ENCODE measurements around the gene ADGRF5.

Gene ADGRF5

DNA sequence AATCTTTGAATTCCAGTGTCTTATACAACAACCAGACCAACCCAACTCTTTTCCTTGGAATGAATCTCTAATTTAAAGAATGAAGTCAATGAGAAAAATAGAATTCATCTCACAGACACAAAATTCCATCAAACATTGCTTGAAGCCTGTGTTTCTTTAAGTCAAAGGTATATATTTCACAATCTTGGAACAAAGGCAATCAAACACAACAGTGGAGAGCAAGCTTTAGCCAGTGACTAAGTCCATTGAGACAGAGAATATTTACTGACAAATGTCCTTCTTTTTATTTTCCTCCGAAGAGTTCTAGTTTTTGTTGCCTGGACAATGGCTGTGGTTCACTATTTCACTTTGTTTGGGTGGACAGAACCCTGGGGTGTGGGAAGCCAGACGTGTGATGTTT is 92.8 kb downstream of the ADGRF5 start:
- no peak overlapping the region for H3K4ac ChIP-seq (ENCODE audit: low read depth, low read length)
- H3K79me1 ChIP-seq (ENCODE audit: low read length): no peaks in the 10 kb centered on the region
- H3K23ac ChIP-seq (ENCODE audit: low read length): no peak overlapping the region
- DNase-seq: no peak
- no peaks in the 10 kb centered on the region for H3K79me2 ChIP-seq (ENCODE audit: control insufficient read depth, insufficient read depth, low read length)
- WGBS (ENCODE audit: extremely low coverage, insufficient coverage, low lambda C conversion rate): no CpG with 5 or more reads among the region's 2 CpGs
- H2BK5ac ChIP-seq (ENCODE audit: low read length): no peak overlapping the region
- H3K4me1 ChIP-seq (ENCODE audit: control insufficient read depth, low read depth, low read length): no peaks in the 10 kb centered on the region
- H3K56ac ChIP-seq (ENCODE audit: low read length): no peak overlapping the region
- H4K5ac ChIP-seq (ENCODE audit: low read length): no peak overlapping the region
- no peaks in the 10 kb centered on the region for H3K36me3 ChIP-seq (ENCODE audit: control insufficient read depth, insufficient read depth, low read length)
- no peak overlapping the region for H3K9ac ChIP-seq (ENCODE audit: low read length)
- H3K4me3 ChIP-seq (ENCODE audit: low read length): no peak overlapping the region
- no peaks in the 10 kb centered on the region for H3K27me3 ChIP-seq (ENCODE audit: insufficient read depth, low read length, poor library complexity)
- H3K27ac ChIP-seq (ENCODE audit: low read depth, low read length): no peak overlapping the region
- no peak overlapping the region for H2BK15ac ChIP-seq (replicated peaks; ENCODE audit: low read depth)
- H4K8ac ChIP-seq (ENCODE audit: low read depth, low read length): no peak overlapping the region
- no peak overlapping the region for H2AK5ac ChIP-seq (ENCODE audit: low read length)
- H3K18ac ChIP-seq (ENCODE audit: low read length): no peak overlapping the region
- H2BK120ac ChIP-seq (ENCODE audit: low read depth, low read length): no peak overlapping the region
- H3K4me2 ChIP-seq (ENCODE audit: low read length): no peak overlapping the region

GRCh38 chr6:46821458-46821881 is 100.3 kb downstream of the ADGRF5 start:
- H4K5ac ChIP-seq (ENCODE audit: low read length): no peak overlapping the region
- H3K4me2 ChIP-seq (ENCODE audit: low read length): no peak overlapping the region
- no peaks in the 10 kb centered on the region for H3K27me3 ChIP-seq (ENCODE audit: insufficient read depth, low read length, poor library complexity)
- no peaks in the 10 kb centered on the region for H3K79me1 ChIP-seq (ENCODE audit: low read length)
- H3K4me1 ChIP-seq (ENCODE audit: control insufficient read depth, low read depth, low read length): no peaks in the 10 kb centered on the region
- H2BK15ac ChIP-seq (replicated peaks; ENCODE audit: low read depth): no peak overlapping the region
- no peak overlapping the region for H3K4ac ChIP-seq (ENCODE audit: low read depth, low read length)
- H3K27ac ChIP-seq (ENCODE audit: low read depth, low read length): no peak overlapping the region
- H2BK120ac ChIP-seq (ENCODE audit: low read depth, low read length): no peak overlapping the region
- no peaks in the 10 kb centered on the region for H3K79me2 ChIP-seq (ENCODE audit: control insufficient read depth, insufficient read depth, low read length)
- no peaks in the 10 kb centered on the region for H3K36me3 ChIP-seq (ENCODE audit: control insufficient read depth, insufficient read depth, low read length)
- no peak overlapping the region for H3K4me3 ChIP-seq (ENCODE audit: low read length)
- WGBS (ENCODE audit: extremely low coverage, insufficient coverage, low lambda C conversion rate): no CpG with 5 or more reads among the region's 4 CpGs
- no peak overlapping the region for H3K23ac ChIP-seq (ENCODE audit: low read length)
- no peak overlapping the region for H2AK5ac ChIP-seq (ENCODE audit: low read length)
- no peak overlapping the region for H4K8ac ChIP-seq (ENCODE audit: low read depth, low read length)
- no peak overlapping the region for H3K18ac ChIP-seq (ENCODE audit: low read length)
- H3K9ac ChIP-seq (ENCODE audit: low read length): no peak overlapping the region
- H2BK5ac ChIP-seq (ENCODE audit: low read length): no peak overlapping the region
- DNase-seq: no peak
- no peak overlapping the region for H3K56ac ChIP-seq (ENCODE audit: low read length)

DNA sequence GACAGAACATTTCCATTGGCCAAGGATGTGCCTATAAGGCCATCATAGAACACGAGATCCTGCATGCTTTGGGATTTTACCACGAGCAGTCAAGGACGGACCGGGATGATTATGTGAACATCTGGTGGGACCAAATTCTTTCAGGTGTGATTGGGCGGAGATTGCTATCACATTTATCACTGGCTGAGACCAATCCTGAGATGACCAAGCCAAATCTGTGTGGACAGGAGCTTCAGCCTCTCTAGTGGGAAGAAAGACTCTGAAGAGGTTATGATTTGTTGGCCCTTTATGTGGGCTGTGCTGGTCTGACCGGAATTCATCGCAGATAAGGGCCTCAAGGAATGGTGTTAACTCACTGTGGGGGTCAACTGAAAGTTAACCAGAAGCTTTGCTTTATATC is 102.2 kb downstream of the ADGRF5 start:
- Histone ChIP-seq H3K79me1 (ENCODE audit: low read length) (no peaks in the 10 kb centered on the region), H3K79me2 (ENCODE audit: control insufficient read depth, insufficient read depth, low read length) (no peaks in the 10 kb centered on the region), H4K8ac (ENCODE audit: low read depth, low read length) (no peak overlapping the region), H3K9ac (ENCODE audit: low read length) (no peak overlapping the region), H3K4ac (ENCODE audit: low read depth, low read length) (no peak overlapping the region), H3K56ac (ENCODE audit: low read length) (no peak overlapping the region), H3K18ac (ENCODE audit: low read length) (no peak overlapping the region), H2BK5ac (ENCODE audit: low read length) (no peak overlapping the region), H3K27ac (ENCODE audit: low read depth, low read length) (no peak overlapping the region), H2AK5ac (ENCODE audit: low read length) (no peak overlapping the region), H3K4me2 (ENCODE audit: low read length) (no peak overlapping the region), H2BK120ac (ENCODE audit: low read depth, low read length) (no peak overlapping the region), H3K27me3 (ENCODE audit: insufficient read depth, low read length, poor library complexity) (no peaks in the 10 kb centered on the region), H3K23ac (ENCODE audit: low read length) (no peak overlapping the region), H2BK15ac (replicated peaks; ENCODE audit: low read depth) (no peak overlapping the region), H4K5ac (ENCODE audit: low read length) (no peak overlapping the region), H3K36me3 (ENCODE audit: control insufficient read depth, insufficient read depth, low read length) (no peaks in the 10 kb centered on the region), H3K4me1 (ENCODE audit: control insufficient read depth, low read depth, low read length) (no peaks in the 10 kb centered on the region), H3K4me3 (ENCODE audit: low read length) (no peak overlapping the region)
- no CpG with 5 or more reads among the region's 7 CpGs for WGBS (ENCODE audit: extremely low coverage, insufficient coverage, low lambda C conversion rate)
- peak; percentile 26 for DNase-seq

DNA sequence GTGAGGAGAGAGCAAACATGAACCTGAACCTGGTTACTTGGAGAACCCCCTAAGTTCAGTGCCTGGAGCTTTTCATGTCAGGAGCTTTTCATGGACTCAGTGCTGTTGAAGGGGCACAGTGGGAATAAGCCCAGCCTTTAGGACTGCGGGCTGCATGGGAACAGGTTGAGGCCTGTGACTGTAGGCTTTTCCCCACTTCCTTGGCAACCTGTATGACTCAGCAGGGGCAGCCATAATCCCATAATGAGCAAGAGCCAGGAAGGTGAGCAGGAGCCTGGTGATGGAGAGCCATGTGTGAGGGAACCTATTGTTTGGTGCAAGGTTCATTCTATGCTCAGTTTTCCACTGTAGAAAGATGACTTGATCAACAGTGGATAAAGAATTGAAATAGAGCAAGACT is 105.1 kb downstream of the ADGRF5 start:
- Histone ChIP-seq H3K4me3 (ENCODE audit: low read length) (no peak overlapping the region), H3K79me2 (ENCODE audit: control insufficient read depth, insufficient read depth, low read length) (no peaks in the 10 kb centered on the region), H3K4ac (ENCODE audit: low read depth, low read length) (no peak overlapping the region), H2AK5ac (ENCODE audit: low read length) (no peak overlapping the region), H2BK120ac (ENCODE audit: low read depth, low read length) (no peak overlapping the region), H3K18ac (ENCODE audit: low read length) (no peak overlapping the region), H3K4me2 (ENCODE audit: low read length) (no peak overlapping the region), H2BK5ac (ENCODE audit: low read length) (no peak overlapping the region), H3K56ac (ENCODE audit: low read length) (no peak overlapping the region), H3K27me3 (ENCODE audit: insufficient read depth, low read length, poor library complexity) (no peaks in the 10 kb centered on the region), H4K8ac (ENCODE audit: low read depth, low read length) (peak overlapping the region; percentile 81), H3K36me3 (ENCODE audit: control insufficient read depth, insufficient read depth, low read length) (no peaks in the 10 kb centered on the region), H3K4me1 (ENCODE audit: control insufficient read depth, low read depth, low read length) (no peaks in the 10 kb centered on the region), H3K23ac (ENCODE audit: low read length) (no peak overlapping the region), H3K9ac (ENCODE audit: low read length) (no peak overlapping the region), H2BK15ac (replicated peaks; ENCODE audit: low read depth) (no peak overlapping the region), H3K79me1 (ENCODE audit: low read length) (no peaks in the 10 kb centered on the region), H3K27ac (ENCODE audit: low read depth, low read length) (no peak overlapping the region), H4K5ac (ENCODE audit: low read length) (no peak overlapping the region)
- no peak for DNase-seq
- no CpG with 5 or more reads among the region's 1 CpG for WGBS (ENCODE audit: extremely low coverage, insufficient coverage, low lambda C conversion rate)

GRCh38 chr6:46815130-46815529 is 106.6 kb downstream of the ADGRF5 start:
- no peak overlapping the region for H2BK120ac ChIP-seq (ENCODE audit: low read depth, low read length)
- H2BK5ac ChIP-seq (ENCODE audit: low read length): no peak overlapping the region
- no peaks in the 10 kb centered on the region for H3K4me1 ChIP-seq (ENCODE audit: control insufficient read depth, low read depth, low read length)
- no peak overlapping the region for H3K9ac ChIP-seq (ENCODE audit: low read length)
- no peaks in the 10 kb centered on the region for H3K79me2 ChIP-seq (ENCODE audit: control insufficient read depth, insufficient read depth, low read length)
- no peak overlapping the region for H4K8ac ChIP-seq (ENCODE audit: low read depth, low read length)
- no peak overlapping the region for H3K23ac ChIP-seq (ENCODE audit: low read length)
- no peak overlapping the region for H2AK5ac ChIP-seq (ENCODE audit: low read length)
- no CpG with 5 or more reads among the region's 4 CpGs for WGBS (ENCODE audit: extremely low coverage, insufficient coverage, low lambda C conversion rate)
- H3K36me3 ChIP-seq (ENCODE audit: control insufficient read depth, insufficient read depth, low read length): no peaks in the 10 kb centered on the region
- no peak for DNase-seq
- no peak overlapping the region for H3K56ac ChIP-seq (ENCODE audit: low read length)
- H3K4ac ChIP-seq (ENCODE audit: low read depth, low read length): no peak overlapping the region
- H3K27ac ChIP-seq (ENCODE audit: low read depth, low read length): no peak overlapping the region
- no peak overlapping the region for H4K5ac ChIP-seq (ENCODE audit: low read length)
- no peak overlapping the region for H3K18ac ChIP-seq (ENCODE audit: low read length)
- H3K4me2 ChIP-seq (ENCODE audit: low read length): no peak overlapping the region
- no peaks in the 10 kb centered on the region for H3K27me3 ChIP-seq (ENCODE audit: insufficient read depth, low read length, poor library complexity)
- H3K4me3 ChIP-seq (ENCODE audit: low read length): no peak overlapping the region
- H3K79me1 ChIP-seq (ENCODE audit: low read length): no peaks in the 10 kb centered on the region
- H2BK15ac ChIP-seq (replicated peaks; ENCODE audit: low read depth): no peak overlapping the region

- H3K4ac ChIP-seq (ENCODE audit: low read depth, low read length): no peak overlapping the region
- H4K5ac ChIP-seq (ENCODE audit: low read length): no peak overlapping the region
- H3K36me3 ChIP-seq (ENCODE audit: control insufficient read depth, insufficient read depth, low read length): no peaks in the 10 kb centered on the region
- no peak overlapping the region for H2BK120ac ChIP-seq (ENCODE audit: low read depth, low read length)
- no peak overlapping the region for H3K56ac ChIP-seq (ENCODE audit: low read length)
- H3K27me3 ChIP-seq (ENCODE audit: insufficient read depth, low read length, poor library complexity): no peaks in the 10 kb centered on the region
- no peak overlapping the region for H3K4me2 ChIP-seq (ENCODE audit: low read length)
- no peak overlapping the region for H3K27ac ChIP-seq (ENCODE audit: low read depth, low read length)
- H3K79me1 ChIP-seq (ENCODE audit: low read length): no peaks in the 10 kb centered on the region
- no peaks in the 10 kb centered on the region for H3K79me2 ChIP-seq (ENCODE audit: control insufficient read depth, insufficient read depth, low read length)
- H3K23ac ChIP-seq (ENCODE audit: low read length): no peak overlapping the region
- peak overlapping the region; percentile 56 for H4K8ac ChIP-seq (ENCODE audit: low read depth, low read length)
- no peak overlapping the region for H2AK5ac ChIP-seq (ENCODE audit: low read length)
- H2BK15ac ChIP-seq (replicated peaks; ENCODE audit: low read depth): no peak overlapping the region
- no peak for DNase-seq
- no peak overlapping the region for H3K18ac ChIP-seq (ENCODE audit: low read length)
- H3K9ac ChIP-seq (ENCODE audit: low read length): no peak overlapping the region
- no peak overlapping the region for H3K4me3 ChIP-seq (ENCODE audit: low read length)
- no CpG with 5 or more reads among the region's 1 CpG for WGBS (ENCODE audit: extremely low coverage, insufficient coverage, low lambda C conversion rate)
- no peak overlapping the region for H2BK5ac ChIP-seq (ENCODE audit: low read length)
- no peaks in the 10 kb centered on the region for H3K4me1 ChIP-seq (ENCODE audit: control insufficient read depth, low read depth, low read length)
Measured at GRCh38 chr6:46808806-46809205, 112.9 kb downstream of the ADGRF5 start.
